NCI-H2227 treated with DMSO at 0.1 percent for 48 hours (cell line): ENCODE measurements around the gene C5orf47.

Experiments used
- DNase-seq: peaks from one replicate; lab custom pipeline; 2025; lab: John Stamatoyannopoulos, UW

The C5orf47 gene, protein sequence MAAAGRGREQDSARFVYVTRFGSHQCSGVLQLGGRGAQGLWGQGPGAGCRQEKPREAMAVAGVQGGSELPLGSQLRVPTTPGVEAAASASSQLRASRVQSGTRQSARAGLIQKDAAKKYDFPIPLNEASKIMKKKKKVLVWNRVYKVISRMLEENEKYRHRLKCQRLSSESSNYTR

GRCh38 chr5:173988554-173989431 lies at the start of gene C5orf47:
C5orf47 (plus strand) TSS chr5:173989170; CDS start chr5:173989264, 94 bp downstream.
- DNase-seq, result no peak

- no peak for DNase-seq
Measured at GRCh38 chr5:173940269-173940668, 48.7 kb upstream of the C5orf47 start.

- no peak for DNase-seq
Measured at GRCh38 chr5:173941102-173941501, 47.9 kb upstream of the C5orf47 start.

GRCh38 chr5:173941758-173942401 lies 47.1 kb upstream of the C5orf47 start:
- DNase-seq, result no peak

DNA sequence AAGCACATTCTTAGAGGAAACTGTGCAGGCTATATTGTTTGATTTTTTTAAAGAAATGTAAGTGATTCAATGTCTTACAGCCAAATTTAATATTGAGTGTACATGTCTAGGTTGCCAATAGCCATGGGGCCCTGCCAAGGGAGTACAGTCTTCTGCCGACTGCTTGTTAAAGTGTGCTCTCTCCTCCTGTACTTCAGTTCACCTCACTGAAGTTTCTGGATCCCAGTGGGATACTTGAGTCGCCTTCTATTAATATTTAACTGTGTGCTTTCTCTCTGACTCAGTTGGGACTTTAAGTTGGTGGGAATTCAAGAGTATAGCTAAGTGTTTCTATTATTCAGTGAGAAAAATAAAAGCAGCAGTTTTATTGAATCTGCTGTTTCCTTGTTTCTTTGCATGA lies 44.5 kb upstream of the C5orf47 start:
- no peak for DNase-seq

- DNase-seq, result no peak
Measured at GRCh38 chr5:173945160-173945559, 43.8 kb upstream of the C5orf47 start.

GRCh38 chr5:173946323-173946722 lies 42.6 kb upstream of the C5orf47 start:
- DNase-seq, result no peak

- no peak for DNase-seq
Measured at GRCh38 chr5:173950829-173951228, 38.1 kb upstream of the C5orf47 start.

DNA sequence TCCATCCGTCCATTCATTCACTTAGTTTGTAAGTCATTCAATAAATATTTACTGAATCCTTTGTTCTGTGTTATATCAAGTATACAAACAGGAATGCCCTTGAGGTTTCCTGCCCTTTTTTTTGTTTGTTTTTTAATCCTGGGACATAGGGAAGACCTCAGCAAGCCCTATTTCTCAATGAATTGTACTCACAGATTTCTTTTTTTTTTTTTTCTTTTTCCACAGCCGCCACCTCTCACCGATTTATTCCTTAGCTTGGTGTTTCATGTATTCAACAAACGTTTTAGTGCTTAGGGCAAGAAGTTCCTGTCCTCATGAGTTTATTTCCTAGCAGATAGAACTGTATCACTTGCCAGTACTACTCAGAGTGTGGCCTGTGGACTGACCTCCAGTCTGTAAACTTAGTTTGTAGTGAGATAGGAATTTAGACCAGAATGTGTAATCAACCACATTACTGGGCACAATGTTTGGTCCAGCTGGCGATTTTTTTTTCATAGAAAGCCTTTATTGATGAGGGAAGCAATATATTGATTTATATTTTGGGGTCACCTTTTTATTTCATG lies 35.4 kb upstream of the C5orf47 start:
- no peak for DNase-seq

GRCh38 chr5:173954671-173955521 lies 34.1 kb upstream of the C5orf47 start:
- no peak for DNase-seq

GRCh38 chr5:173960986-173961385 lies 28.0 kb upstream of the C5orf47 start:
- DNase-seq, result no peak

- DNase-seq, result no peak
Measured at GRCh38 chr5:173961418-173961817, 27.6 kb upstream of the C5orf47 start.

DNA sequence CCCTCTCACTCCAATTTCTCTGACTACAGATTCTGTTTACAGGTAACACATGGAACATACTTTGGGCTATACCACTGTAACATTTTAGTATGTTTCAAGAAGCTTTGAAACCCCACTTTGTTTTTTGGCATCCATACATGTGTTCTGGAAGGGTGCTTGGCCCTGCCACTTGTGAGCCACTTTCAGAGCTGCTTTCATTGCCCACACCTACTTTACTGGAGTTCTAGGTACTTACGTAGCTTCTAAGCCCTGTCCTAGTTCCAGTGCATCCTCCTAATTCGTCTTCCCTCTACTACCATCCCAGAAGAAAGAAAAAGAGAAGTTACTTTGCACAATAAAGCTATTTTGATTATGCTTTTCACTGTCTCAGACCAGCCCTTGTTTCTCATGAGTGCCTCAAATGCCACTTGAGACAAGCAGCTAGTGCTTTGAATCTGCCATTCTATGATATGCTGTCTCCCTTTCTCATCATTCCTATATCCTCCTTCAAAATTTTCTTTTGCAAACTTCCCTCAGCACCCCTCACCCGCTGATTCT lies 26.5 kb upstream of the C5orf47 start:
- DNase-seq, result no peak

DNA sequence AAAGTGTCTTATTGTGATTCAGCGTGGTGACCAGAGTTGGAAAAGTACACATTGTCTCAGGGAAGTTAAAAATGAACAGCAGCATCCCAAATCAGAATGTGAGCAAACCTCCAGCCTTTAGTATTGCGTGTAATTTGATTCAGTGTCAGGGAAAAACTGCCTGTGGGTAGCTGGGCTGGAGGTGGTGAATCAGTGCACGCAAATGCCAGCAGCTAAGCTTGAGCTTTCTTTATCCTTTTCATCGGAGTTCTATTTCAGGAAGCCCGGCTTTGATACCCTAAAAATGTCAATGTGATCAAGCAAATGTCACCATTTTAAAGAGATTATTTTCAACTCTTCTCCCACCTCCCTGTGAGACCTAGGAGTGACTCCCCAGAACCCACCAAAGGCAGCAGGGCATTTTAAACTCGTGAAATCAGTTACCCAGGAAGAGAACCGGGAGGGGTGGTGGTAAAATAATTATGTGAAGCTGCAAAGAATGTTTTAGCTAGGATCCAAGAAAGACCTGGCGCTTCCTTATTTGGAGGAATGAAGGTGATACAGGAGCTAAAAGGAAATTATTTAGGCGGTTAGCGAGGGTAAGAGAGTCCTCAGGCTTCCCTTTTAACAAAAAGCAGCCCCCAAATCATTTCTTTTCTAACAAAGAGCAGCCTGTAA lies 25.7 kb upstream of the C5orf47 start:
- DNase-seq, result peak; percentile 57

- peak; percentile 87 for DNase-seq
Measured at GRCh38 chr5:173963867-173964441, 25.0 kb upstream of the C5orf47 start.

DNA sequence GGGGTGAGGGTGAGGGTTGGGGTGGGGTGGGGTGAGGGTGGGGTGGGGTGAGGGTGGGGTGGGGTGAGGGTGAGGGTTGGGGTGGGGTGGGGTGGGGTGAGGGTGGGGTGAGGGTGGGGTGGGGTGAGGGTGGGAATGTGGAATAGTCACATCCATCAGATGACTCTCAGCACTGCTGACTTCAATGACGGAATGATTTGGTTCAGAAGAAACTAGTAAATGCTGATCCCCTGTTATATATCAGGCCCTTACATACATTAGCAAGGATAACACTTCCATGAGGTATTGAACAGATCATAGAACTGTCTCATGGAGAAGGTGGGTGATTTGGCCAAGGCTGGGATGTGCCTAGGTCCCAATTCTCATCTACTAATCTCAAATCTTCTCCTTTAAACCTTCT lies 24.5 kb upstream of the C5orf47 start:
- no peak for DNase-seq

DNA sequence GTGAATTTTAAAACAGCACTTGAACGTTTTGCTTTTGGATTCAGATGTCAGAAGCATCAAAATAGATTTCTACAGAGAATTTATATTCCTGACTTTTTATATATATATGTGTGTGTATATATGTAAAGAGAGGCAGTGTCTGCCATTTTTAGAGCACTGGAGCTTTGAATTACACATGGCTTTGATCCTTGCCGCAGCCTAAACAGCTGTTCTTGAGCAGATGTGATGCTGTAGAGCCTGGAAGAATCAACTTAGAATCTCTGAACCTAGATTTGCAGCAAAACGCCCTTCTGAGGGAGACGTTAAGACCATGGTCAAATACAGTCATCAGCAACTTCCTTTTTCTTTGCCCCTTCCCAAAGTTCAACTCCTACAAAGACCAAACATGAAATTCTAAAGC lies 21.7 kb upstream of the C5orf47 start:
- DNase-seq, result no peak

DNA sequence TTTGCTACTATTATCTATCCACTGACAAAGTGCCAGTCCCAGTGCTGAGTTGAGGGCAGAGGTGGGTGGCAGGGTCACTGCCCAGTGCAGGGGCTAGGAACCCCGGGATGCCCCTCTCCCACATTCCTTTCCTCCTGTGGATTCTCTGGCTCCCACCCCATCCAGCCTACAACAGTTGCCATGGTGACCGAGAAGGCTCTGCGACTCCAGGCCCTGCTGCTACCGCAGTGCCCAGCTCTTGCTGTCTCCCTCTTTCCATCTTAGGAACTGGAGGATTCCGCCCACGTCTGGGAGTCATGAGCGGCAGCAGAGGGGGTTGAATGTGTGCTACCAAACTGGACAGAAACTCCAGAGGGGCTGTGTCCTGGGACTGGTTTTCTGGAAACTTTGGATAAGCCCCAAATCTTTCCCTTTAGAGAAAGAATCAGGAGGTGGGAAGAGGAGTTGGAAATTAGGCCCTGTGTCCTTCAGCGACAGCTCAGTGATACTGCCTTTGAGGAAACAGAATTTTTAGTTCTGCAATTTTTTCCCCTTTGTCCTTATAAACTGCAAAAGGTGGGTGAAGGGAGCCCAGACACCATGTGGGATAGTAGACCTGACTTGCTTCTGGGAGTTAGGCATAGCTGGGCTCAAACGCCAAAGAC lies 20.7 kb upstream of the C5orf47 start:
- peak; percentile 40 for DNase-seq

DNA sequence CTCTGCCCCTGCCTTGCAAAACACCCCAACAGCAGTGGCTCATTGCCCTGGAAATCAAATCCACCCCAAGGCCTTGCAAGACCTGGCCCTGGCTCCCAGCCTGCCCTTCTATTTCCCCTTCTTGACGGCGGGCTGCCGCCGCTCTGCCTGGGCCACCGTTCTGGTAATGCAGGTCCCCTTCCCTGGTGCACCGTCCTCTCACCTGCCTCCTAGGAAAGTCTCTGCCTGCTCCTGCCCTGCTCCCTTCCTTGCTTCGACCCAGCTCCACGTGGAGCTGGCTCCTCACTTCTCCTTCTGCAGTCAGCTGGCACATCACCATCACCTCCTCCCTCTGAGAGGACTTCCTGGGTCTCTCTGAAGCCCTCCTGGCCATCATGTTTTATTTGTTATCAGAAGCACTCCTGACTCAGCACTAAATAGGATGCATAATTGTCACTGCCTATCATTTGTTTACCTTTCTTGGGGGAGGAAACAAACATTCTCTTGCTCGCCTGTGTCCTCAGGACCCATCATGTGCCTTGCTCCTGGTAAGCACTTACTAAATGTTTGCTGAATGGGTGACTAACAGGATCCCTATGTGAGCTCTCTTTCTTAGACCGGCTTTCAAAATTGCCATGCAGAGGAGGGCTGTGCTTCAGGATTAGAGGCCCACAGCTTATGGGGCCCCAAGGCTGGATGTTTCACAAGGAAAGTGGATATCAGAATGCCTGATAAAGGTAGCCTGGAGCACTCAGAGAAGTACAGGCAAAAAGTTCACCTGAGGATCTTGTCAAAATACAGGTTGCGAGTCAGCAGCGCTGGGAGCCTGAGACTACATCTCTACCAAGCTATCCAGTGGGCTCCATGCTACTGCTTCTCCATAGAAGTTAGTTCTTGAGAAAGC lies 19.6 kb upstream of the C5orf47 start:
- DNase-seq, result no peak
